Measurements from ENCODE around the gene KDM1B.
"Not testable (repeated sequence)": the region's sequence is repeated elsewhere in the genome, so short reads cannot be mapped to it uniquely, and the experiment has no call there.

KDM1B gene

DNA sequence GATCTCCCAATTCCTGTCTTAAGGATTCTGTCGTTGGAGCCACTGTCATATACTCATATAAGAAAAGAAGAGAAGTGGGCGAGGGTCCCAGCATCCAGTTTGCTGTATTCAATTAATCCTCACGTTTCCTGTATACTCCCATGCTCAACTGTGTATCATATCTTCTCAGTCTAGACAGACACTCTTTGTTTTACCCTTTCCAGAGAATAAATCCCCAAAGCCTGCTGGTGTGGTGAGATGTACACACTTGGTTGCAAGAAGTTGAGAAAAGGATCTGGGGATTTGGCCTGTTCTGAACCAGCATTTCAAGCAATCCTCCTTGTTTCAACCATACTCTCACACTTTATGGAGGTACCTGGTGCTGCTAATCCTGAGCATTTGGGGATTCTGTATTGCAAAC, 3.4 kb upstream of the KDM1B start:
- no peak for DNase-seq (ENCODE audit: low read depth)

DNA sequence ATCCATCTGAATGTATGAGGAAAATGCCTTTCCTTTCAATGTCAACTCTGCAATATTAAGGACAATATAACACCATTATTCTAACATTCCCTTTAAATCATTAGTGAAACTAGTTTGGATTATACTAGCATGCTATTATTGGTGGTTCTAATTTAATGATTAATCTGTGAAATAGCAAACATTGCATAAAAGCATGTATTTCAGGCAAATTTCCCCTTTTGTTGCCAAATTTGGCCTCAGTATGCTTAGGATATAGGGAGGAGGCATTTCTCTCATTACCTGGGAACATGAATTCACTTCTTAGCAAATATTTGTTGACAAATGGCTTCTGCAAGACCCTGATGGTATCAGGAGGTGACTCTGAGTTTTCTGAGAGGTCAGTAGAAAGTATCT, 1.9 kb upstream of the KDM1B start:
- no peak for DNase-seq (ENCODE audit: low read depth)

DNA sequence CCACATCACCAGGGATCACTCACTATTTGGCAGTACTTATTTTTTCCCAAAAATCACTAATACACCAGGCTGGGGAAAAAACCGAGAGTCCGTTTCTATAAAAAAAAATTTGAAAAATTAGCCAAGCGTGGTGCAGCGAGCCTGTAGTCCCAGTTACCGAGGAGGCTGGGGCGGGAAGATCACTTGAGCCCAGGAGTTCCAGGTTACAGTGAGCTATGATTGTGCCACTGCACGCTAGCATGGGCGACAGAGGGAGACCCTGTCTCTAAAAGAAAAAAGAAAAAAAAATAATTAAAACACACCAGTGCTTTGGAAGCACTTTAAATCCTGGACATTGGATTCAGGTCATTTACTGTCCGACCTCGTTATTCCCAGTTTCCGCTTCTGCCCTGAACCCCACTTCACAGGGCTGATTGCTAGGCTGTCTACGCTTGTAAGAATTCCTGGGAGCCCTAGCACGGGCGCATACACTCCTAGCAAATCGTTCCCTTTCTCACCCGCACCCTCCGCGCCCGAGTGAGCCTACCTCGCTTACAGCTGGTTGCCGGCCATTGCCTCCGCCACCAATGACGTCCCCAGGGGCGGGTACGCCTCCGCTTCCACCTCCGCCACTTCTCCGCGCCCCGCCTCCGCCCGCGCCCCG, 594 bp upstream of the KDM1B start, which contains the start of gene TPMT:
Gene TPMT, minus strand, starts transcription at position 571 of the 643 bp plus-strand sequence. CDS start 5,950 bp downstream, outside the sequence.
- DNase-seq (ENCODE audit: low read depth) = no peak

DNA sequence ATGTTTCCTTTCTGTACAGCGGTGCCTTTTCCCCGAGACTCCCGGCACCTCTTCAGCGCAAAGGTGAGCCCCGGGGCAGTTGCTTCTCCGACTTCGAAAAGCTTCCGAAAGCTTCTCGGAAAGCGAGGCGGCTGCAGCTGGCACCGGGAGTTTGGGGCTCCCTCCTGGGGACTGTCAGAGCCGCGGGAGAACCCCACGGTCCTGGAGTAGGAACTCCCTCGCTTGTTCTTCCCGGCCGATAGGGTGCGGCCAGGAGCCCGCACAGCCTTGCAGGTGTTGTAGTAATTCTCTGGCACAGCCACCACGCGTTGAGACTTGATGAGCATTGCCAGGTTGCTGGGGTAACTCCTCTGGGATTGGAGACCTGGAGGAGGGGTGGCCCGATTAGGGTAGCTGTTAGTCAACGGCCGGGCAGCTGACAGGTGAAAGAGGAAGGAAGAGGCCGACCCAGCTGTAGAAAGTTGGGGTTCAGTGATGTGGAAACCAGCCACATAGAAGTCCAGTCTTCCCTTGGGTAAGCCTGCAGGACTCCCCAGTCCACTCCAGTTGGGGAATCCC, 721 bp downstream of the KDM1B start:
- peak; percentile 30 for DNase-seq (ENCODE audit: low read depth)

DNA sequence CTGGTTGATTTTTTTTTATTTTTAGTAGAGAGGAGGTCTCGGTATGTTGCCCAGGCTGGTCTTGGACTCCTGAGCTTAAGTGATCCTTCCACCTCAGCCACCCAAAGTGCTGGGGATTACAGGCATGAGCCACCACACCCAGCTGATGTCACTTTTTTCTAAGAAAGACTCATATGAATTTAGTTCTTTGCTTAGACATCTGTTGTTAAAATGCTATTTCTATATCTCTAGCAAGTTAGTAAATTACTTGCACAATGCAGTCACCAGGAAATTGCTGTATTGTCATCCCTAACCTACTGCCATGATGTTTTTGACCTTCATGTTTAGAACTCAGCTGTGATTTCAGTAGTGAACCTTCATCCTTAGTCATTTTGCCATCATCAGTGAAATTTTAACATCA, 5.7 kb downstream of the KDM1B start:
- no peak for DNase-seq (ENCODE audit: low read depth)

DNA sequence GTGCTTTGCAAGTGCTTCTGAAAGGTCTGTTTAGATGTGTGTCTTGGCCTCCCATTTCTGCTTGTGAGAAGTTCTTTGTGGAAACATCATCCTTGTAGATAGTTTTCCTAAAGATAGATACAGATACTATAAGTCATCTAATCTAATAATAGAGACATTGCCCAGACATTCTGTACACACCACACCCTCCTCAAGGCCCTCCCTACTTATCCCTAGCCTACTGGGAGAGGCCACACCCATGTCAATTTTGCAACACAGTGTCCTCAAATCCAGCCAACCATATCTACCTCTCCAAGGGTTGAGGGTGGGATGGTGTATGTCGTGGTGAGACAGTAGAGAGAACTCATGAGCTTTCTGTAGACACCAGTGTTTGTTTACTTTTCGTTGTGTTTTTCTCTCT, 6.2 kb downstream of the KDM1B start:
- DNase-seq (ENCODE audit: low read depth) = no peak

DNA sequence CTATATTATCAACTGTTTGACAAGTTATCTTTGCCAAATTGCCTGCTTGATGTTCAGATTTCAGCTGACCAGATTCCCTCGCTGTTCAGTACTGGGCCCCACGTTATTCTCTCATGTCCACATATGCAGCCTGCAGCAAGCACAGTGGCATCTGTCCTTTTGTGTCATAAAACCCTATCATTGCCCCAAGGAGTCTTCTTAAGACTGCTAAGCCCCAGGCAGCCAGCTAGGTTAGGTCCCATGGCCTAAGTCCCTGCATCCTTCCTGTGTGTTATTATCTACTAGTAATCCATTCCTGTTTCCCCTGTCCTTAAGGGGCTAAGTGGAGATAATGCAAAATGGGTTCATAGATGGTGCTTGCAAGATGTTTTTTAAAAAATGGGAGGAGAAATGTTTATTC, 7.2 kb downstream of the KDM1B start:
- DNase-seq (ENCODE audit: low read depth) = no peak

DNA sequence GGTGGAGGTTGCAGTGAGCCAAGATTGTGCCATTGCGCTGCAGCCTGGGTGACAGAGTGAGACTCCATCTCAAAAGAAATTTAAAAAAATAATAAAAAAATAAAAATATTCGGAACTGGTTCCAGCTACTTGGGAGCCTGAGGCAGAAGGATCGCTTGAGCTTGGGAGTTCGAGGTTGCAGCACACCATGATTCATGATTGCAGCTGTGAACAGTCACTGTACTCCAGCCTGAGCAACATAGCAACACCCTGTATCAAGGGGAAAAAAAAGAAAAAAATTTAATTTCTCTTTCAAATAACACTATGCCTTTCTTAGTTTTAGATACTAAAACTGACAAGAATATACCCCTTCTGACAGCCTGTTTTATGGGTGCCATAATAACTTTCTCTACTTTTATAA, 10.5 kb downstream of the KDM1B start:
- no peak for DNase-seq (ENCODE audit: low read depth)

DNA sequence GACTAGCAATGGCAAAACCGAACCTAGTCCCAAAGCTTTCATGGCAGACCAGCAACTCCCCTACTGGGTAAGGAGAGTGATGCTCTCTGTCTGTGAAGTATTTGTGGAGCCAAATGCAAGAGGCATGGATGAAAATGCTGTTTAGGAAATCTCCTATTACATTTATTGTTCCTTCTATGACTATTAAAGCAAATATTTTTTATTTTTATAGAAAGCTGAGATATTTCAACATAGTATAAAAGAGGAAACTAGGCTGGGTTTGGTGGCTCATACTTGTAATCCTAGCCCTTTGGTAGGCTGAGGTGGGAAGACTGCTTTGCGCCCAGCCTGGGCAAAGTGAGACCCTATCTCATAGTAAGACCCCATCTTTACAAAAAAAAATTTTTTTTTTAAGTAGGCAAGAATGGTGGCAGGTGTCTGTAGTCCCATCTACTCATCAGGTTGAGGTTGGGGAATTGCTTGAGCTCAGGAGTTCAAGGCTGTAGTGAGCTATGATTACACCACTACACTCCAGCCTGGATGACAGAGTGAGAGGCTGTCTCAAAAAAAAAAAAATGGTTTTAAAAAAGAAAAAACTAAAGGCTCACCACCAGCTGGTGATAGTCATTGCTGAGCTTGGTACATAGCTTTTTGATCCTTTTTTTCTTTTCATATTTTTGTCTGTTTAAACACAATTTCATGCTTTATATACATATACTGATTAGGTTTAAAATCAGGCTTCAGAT, 11.3 kb downstream of the KDM1B start:
- DNase-seq (ENCODE audit: low read depth) = no peak

DNA sequence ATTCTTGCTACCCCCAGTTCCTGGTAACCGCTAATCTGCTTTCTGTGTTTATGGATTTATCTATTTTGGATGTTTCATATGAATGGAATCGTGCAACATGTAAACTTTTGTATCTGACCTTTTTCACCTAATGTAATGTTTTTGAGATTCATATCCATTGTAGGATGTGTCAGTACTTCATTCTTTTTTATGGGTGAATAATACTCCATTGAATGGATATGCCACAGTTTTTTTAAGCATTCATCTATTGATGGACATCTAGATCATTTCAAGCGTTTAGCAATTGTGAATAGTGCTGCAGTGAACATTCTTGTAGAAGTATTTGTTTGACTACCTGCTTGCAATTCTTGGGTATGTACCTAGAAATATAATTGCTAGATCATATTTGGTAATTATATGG, 13.0 kb downstream of the KDM1B start:
- no peak for DNase-seq (ENCODE audit: low read depth)

DNA sequence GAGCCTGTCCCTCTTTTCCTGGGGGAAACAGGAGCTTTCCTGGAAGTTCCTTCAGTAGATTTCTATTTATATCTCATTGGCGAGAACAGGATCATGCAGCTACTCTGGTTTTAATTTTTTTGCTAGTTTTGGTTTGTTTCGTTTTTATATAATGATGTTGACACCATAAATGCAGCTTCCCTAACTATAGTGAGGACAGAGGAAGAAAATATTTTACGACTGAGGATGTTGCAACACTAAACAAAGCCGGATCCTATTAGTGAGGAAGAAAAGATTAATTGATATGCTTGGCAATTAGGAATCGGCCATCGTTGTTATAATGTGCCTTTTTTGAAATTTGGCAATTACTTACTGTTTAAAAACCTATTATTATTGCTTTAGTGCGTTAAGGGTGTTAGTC, 16.6 kb downstream of the KDM1B start:
- no peak for DNase-seq (ENCODE audit: low read depth)

DNA sequence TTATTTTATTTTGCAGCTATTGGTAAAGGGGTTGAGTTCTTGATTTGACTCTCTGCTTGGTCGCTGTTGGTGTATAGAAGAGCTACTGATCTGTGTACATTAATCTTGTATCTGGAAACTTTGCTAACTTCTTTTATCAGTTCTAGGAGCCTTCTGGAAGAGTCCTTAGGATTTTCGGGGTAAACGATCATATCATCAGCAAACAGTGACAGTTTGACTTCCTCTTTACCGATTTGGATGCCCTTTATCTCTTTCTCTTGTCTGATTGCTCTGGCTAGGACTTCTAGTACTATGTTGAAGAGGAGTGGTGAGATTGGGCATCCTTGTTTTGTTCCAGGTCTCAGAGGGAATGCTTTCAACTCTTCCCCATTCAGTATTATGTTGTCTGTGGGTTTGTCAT, 21.0 kb downstream of the KDM1B start:
- DNase-seq (ENCODE audit: low read depth) = not testable (repeated sequence)

DNA sequence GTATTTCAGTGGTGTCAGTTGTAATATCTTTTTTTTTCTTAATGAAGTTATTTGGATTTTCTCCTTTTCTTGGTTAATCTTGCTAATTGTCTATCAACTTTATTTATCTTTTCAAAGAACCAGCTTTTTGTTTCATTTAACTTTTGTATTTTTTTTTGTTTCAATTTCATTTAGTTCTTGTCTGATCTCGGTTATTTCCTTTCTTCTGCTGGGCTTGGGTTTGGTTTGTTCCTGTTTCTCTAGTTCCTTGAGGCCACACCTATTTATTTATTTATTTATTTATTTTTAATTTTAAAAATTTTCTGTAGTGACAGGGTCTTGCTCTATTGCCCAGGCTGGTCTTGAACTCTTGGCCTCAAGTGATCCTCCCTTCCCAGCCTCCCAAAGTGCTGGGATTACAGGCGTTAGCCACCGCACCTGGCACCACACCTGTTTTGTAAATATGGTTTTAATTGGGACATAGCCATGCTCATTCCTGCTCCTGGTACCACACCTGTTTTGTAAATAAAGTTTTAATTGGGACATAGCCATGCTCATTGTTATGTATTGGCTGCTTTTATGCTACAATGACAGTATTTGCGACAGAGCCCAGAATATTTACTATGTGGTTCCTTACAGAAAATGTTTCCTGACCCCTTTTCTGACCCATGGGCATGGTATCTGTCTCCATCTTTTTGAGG, 22.2 kb downstream of the KDM1B start:
- DNase-seq (ENCODE audit: low read depth) = no peak

DNA sequence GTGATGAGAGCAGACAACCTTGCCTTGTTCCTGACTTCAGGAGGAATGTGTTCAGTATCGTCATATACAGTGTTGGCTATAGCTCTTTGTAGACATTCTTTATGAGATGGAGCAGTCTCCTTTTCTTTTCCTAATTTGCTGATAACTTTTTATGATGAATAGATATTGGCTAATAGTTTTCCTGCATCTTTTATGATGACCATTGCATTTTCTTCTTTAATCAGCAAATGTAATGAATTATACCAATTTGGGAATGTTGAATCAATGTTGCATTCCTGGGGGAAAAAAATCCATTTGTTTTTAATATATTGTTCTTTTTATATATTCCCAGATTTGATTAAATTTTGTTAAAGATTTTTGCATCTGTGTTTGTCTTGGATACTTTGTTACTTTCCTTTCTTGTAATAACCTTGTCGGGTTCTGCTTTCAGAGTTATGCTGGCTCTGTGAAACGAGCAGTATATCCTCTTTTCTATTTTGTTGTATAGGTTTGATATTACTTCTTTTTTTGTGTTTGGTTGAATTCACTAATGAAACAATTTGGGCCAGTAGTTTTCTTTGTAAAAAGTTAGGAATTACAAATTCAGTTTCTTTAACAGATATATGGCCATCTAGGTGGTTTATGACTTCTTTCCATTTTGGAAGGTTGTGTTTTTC, 23.9 kb downstream of the KDM1B start:
- DNase-seq (ENCODE audit: low read depth) = no peak

DNA sequence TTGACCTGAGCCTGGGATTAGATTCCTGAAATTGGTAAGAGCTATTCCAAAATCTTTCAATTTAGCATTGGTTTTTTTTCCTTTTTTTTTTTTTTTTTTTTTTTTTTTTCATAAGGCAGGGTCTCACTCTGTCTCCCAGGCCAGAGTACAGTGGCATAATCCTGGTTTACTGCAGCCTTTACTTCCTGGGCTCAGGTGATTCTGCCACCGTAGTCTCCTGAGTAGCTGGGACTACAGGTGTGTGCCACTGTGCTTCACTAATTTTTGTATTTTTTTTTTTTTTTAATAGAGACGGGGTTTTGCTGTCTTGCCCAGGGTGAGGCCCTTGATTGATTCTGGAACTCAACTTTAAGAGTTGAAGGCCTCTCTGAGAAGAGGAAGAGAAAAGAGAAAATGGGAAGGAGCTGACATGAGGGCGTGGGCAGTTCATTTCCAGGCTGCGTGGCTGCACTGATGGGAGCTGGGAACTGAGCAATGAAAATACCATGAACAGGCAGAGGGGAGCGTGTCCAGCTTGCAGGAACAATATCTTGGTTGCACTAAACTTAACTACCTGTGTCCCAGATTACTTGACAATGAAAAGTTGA, 24.6 kb downstream of the KDM1B start:
- DNase-seq (ENCODE audit: low read depth) = no peak

DNA sequence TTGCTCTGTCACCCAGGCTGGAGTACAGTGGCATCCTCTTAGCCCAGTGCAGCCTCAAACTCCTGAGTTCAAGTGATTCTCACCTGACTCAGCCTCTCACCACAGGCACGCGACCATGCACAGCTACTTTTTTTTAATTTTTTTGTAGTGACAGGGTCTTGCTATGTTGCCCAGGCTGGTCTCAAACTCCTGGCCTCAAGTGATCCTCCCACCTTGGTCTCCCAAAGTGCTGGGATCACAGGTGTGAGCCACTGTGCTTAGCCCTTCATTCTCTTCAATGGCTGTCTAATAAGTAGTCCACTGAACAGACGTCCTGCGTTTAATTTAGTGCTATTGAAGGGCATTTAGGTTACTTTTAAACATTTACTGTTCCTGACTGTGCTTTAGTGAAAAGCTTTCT, 27.3 kb downstream of the KDM1B start:
- no peak for DNase-seq (ENCODE audit: low read depth)

DNA sequence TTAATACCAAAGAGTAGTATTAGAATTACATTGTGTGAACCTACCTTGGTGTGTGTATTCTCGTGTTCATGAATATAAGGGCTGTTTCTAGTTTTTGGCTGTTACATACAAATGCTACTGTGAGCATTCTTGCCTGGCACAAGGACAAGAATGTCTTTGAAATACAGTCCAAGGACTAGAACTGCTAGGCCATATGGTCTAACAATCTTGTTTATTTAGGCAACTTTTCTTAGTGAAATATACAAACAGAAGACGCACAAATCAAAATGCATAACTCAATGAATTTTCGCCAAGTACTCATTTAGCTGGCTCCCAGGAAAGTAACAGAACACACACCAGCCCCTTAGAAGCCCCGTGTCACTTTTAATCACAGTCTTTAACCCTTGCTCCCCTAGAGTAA, 28.5 kb downstream of the KDM1B start:
- DNase-seq (ENCODE audit: low read depth) = no peak

DNA sequence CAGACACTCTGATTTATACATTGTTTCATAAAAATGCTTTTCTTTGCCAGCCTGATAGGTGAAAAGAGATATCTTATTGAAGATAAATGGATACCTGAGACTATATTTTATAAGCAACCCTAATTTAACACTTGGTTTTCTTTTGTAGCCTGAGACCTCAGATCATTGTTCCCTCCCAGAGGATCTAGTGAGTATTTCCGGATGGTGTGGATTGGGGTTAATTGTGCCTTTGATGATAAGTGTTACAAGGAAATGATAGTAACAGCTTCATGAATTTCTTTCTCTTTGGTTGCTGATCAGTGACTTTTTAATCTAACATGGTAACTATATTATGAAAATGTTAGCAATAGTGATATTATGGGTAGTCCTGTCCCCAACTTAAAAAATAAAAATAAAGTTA, 30.4 kb downstream of the KDM1B start:
- DNase-seq (ENCODE audit: low read depth) = no peak

DNA sequence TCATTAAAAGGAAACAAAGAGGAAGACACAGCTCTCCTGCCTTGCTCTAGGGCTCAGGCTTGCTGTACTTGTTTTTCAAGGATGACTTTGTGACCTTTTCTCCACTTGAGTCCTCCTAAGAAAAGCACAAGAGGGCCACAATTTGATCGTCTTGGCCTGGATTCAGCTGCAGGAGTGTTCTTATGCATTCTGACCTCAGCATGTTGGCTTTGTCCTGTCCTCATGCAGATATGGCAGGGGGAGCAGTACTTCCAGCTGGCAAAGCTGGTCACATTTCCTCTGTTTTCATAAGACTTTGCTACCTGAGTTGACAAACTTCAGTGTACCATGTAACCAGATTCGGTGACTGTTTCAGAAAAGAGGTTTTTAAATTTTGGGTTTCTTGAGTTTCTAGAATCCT, 30.8 kb downstream of the KDM1B start:
- no peak for DNase-seq (ENCODE audit: low read depth)

DNA sequence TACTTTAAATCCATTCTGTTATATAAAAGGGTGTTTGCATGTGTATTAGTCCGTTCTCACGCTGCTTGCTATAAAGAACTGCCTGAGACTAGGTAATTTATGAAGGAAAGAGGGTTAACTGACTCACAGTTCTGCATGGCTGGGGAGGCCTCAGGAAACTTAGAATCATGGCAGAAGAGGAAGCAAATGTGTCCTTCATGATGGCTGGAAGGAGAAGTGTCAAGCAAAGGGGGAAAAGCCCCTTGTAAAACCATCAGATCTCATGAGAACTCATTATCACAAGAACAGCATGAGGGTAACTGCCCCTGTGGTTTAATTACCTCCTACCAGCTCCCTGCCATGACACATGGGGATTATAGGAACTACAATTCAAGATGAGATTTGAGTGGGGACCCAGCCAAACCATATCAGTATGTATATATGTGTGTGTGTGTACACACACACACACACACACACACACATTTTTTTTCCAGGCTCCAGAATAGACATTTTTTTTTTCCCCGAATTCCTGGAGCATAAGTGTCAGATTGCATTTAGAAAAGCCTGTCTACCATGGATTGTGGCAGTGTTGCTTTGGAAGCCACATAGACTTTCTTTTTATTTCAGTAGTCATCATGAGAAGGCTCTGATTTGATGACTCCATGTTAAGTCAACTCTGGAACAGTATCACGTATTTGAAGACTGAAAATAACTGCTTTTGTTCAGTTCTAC, 31.5 kb downstream of the KDM1B start:
- no peak for DNase-seq (ENCODE audit: low read depth)

DNA sequence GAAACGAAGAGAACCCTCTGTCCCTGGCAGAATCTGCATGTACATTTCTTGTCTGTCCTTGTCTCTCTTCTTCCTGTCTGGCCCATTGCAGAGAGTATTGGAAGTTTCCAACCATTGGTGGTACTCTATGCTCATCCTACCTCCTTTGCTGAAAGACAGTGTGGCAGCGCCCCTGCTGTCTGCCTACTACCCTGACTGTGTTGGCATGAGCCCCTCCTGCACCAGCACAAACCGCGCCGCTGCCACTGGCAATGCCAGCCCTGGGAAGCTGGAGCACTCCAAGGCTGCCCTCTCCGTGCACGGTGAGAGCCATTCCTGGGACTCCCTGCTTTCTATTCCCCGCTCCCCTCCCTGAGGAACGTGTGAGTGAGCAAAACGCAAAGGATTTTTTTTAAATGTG, 32.5 kb downstream of the KDM1B start:
- DNase-seq (ENCODE audit: low read depth) = no peak

DNA sequence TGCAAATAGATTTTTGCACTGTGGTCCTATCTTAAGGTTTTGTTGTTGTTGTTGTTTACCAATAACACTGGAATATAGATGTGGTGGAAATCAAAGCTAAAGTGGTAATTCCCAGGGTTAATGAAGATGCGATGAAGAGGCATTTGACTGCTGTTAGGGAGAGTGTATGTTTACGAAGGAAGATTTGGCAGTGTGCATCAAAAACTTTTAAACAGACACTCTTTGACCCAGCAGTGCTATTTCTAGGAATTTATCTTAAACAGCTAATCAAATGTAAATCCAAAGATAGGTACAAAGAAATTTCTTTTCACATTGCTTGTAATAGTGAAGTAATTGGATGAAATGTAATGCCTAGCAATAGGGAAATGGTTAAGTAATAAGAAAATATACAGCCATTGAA, 34.0 kb downstream of the KDM1B start:
- DNase-seq (ENCODE audit: low read depth) = no peak
